Activated effector memory CD4-positive, alpha-beta T cell treated with anti-CD3 and anti-CD28 coated beads, Interleukin-2, amount 50 U/mL, for 16 hours (primary cell): ENCODE results near the gene TROAP.
A peak's percentile ranks its signal among the peaks of the same experiment; 100 is the strongest.
"Not testable (repeated sequence)": the region's sequence is repeated elsewhere in the genome, so short reads cannot be mapped to it uniquely, and the experiment has no call there.

ENCODE experiments used
- DNase-seq: peaks from one replicate; pipeline ENCODE4 v3.0.0-alpha.2; 2020

Gene TROAP

DNA sequence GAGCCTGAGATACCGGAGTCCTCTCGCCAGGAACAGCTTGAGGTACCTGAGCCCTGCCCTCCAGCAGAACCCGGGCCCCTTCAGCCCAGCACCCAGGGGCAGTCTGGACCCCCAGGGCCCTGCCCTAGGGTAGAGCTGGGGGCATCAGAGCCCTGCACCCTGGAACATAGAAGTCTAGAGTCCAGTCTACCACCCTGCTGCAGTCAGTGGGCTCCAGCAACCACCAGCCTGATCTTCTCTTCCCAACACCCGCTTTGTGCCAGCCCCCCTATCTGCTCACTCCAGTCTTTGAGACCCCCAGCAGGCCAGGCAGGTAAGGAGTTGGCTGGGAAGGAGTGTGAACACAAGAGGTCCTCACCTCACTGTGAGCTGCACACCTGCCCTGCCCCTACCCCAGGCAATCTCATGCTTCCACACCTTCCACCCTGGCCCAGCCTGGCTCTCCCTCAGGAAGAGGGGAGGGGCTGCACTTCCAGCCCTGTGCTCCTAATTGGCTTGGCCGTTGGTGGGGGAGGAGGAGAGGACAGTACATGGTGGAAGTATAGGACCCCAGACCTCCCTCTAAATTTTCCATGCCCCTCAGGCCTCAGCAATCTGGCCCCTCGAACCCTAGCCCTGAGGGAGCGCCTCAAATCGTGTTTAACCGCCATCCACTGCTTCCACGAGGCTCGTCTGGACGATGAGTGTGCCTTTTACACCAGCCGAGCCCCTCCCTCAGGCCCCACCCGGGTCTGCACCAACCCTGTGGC is 7.8 kb downstream of the TROAP start:
- DNase-seq = peak; percentile 50

DNA sequence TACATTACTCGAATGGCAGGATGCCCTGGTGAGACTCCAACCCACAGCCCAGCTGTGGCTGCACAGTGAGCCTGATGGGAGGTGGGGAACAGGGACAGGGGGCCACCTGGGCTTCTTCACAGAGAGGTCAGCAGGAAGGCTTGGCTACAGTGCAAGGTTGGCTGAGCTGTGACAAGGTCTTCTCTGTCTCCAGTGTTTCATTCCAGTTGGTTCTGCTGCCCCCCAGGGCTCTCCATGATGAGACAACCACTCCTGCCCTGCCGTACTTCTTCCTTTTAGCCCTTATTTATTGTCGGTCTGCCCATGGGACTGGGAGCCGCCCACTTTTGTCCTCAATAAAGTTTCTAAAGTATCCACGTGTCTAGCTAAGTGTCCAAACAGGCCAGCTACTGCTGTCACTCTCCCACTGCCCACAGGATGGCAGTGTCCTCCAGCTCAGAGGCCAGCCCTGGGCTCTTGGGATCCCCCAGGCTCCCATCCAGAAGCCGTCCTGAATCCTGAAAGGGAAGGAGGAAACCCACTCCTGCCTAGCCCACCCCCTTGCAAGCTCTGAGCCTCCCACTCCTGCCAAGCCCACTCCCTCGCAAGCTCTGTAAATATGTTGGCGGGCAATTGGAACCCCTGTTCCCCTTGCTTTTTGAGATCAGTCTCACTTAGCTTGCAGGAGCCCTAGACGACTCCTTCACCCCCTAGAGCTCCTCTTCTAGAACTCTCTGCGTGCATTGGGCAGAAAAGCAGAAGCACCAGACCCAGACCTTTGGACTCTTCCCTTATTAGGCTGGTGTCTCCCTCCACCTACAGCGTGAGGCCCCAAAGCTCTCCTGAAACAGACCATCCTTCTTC is 8.5 kb downstream of the TROAP start:
- peak; percentile 64 for DNase-seq

DNA sequence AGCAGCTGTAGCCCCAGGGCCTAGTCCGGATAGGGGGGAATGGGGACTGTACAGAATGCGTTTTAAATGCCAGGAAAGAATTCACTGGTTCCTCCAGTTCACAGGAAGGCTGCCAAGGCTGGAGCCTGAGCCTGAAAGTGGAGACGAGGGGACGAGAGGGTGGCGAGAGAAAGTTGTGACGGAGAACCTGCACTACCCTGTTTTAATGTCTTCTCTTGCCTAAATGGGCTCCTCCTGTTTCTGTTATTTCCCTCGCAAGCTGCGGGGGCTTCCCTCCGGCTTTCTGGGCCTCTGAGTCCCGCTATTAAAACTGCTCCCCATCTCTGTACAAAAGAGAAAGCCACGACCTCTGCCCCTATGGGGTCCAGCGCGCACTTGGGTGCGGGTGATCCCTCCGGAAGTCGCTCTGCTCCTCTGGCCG is 9.4 kb downstream of the TROAP start:
- peak; percentile 47 for DNase-seq

DNA sequence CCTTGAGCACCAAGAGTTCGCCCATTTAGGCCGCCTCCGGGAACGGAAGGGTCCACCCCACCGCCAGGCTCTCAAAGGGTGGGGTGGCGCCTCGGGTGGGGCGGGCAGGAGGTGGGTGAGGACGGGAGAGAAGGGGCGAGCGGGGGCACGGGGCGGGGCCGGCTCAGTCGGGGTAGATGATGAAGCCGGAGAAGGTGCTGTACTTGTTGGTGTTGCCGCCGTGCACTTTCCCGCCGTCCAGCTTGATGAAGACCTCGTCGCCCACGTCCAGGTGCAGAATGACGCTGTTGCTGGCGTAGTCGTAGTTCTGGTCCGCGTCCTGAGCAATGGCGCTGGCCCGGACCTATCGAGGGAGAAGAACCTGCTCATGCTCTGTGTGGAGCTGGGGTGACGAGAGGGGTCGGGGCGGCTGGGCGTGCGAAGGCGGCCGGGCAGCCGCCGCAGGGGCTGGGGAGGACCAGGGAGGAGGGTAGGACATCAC is 9.9 kb downstream of the TROAP start:
- DNase-seq = no peak

DNA sequence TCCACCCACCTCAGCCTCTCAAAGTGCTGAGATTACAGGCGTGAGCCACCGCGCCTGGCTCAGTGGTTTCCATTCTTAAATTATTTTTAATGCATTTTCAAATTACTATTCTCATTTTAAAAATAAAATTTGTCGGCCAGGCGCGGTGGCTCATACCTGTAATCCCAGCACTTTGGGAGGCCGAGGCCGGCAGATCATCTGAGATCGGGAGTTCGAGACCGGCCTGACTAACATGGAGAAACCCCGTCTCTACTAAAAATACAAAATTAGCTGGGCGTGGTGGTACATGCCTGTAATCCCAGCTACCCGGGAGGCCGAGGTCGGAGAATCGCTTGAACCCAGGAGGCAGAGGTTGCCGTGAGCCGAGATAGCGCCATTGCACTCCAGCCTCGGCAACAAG is 10.7 kb downstream of the TROAP start:
- not testable (repeated sequence) for DNase-seq

DNA sequence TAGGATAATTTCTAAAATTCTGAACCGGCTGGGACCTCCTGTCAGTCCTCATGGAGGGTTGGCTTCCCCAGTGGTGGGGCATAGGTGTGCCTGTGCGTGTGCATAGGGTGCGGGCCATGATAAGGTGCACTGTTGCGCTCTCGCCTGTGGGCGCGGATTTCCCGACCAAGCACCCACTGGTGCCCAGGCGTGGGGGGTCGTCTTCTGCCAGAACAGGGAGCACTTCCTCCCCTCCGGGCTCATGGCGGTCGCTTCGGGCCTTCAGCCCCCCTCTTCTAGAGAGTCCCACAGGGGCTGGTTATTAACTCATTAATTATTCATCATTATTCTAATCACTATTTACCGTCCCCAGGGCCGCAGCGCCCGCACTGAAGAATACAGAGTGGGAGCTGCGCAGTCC is 11.2 kb downstream of the TROAP start:
- DNase-seq = no peak

DNA sequence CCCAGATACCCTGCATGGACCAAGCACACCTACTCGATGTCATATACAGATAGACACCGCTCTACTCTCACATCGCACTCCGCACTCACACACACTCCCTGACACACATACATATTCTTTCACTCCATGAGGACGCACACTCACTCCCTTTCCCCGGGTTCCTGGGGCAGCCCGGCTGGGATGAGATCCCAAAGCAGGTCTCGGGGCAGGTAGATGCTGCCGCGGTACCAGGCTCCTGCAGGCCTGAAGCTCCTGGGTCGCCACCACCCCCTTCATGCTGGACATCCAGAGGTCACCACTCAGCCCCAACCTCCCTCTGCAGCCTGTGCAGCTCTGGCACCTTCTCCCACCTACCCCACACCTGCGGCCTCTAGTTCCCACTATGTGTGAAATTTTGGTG is 11.6 kb downstream of the TROAP start:
- peak; percentile 41 for DNase-seq

DNA sequence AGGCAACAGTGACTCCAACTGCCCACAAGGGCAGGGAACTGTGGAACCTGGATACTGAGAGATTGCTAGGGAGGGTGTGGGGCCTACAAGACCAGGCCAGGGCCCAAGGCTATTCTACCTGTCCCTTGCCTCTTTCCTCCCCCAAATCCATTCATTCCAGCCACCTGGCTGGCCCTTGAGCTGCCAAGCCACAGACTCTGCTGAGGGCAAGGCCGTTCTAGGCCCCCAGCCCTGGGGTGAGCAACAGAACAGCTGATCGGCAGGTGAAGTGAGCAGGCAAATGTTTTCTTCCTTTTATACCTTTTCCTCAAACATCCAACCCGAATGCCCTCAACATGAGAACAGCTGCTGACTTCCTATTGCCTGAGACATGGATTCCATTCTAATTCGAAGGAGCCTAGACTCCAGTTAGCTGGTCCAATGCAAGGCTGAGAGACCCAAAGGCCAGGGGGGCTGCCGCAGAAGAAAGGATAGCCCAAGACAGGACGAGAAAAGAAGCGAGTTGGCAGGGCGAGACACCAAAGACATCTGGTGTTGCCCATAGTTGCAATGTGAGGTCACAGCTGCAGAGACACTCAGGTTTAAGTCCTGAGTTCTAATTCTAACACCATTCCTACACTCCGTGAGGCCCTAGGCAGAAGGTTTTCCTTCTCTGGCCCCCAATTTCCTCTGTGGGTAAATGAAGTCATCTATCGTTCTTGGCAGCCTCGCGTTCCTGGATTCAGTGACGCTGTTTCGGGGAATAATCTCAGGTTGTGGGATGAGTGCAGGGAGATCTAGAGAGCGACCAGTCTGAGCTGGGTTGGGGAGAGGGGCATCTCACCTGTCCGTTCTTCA is 12.3 kb downstream of the TROAP start:
- DNase-seq = peak; percentile 36

DNA sequence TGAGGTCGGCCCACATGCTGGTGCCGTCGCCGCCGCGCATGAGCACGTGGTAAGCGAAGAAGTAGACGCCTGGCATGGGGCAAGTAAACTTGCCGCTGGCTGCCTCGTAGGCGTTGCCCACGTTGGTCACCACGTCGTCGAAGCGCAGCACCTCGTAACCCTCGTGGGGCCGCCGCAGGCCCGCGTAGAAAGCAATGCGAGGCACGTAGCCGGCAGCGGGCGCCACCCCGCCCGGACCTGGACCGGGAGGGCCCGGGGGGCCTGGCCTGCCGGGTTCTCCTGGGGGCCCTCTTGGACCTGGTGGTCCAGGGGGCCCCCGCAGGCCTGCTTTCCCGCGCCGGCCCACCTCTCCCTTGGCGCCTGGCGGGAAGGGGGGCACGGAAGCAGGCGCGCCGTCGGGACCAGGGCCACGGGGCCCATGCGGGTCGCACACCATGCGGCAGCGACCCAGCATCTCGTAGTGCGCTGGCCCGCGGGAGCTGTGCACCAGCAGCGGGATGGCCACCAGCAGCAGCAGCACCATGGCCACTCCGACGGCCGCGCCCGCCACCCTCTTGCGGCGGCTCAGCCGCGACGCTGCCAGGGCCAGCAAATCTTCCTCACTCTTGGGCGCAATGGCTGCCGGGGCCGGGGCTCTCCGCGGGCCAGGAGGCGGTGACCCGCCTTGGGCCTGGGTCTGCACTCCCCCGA is 13.0 kb downstream of the TROAP start:
- peak; percentile 62 for DNase-seq

DNA sequence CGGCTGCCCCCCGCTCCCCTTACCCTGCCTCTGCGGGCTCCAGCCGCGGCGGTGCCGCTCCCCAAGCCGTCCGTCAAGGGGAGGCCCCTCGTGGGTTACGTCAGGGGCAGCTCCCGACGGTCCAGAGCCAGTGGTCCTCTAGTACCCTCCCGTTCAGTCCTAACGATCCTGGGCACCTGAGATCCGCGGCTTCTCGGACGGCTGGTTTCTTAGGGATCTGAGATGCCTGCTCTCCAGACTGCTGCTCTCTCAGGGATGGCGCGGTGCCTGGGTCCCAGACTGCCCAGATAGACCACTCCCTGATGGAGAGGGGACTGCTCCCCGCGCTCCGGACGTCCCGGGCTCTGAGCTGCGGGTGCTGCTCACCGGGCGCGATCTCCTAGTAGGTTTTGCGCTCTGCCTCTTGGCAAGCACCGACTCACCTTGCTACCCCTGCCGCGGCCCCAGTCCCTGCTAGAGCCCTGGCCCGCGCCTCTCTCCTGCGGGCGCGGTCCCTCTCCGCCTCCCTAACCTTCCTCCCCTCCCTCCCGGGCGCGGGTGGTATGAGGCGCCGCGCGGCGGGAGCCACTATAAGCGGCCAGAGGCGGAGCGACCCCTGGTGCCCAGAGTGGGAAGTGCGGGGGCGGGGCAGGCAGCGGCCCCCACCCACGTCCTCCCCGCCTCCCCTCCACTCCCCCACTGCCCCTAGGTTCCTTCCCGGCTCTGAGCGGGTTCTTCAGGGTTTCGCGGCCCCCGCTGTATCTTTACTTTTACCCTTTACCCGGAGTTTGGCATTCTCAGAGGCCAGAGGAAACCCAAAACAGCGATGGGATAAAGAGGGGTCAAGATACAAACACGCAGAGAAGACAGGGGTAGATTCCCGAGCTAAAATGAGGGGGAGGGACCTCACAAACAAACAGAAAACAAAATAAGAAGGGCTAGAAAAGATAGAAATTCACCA is 13.9 kb downstream of the TROAP start, which contains the start of gene C1QL4:
Gene C1QL4 (minus strand): TSS at position 544 of the 940 bp plus-strand sequence. CDS start 711 bp downstream, outside the sequence.
- DNase-seq = peak; percentile 96

DNA sequence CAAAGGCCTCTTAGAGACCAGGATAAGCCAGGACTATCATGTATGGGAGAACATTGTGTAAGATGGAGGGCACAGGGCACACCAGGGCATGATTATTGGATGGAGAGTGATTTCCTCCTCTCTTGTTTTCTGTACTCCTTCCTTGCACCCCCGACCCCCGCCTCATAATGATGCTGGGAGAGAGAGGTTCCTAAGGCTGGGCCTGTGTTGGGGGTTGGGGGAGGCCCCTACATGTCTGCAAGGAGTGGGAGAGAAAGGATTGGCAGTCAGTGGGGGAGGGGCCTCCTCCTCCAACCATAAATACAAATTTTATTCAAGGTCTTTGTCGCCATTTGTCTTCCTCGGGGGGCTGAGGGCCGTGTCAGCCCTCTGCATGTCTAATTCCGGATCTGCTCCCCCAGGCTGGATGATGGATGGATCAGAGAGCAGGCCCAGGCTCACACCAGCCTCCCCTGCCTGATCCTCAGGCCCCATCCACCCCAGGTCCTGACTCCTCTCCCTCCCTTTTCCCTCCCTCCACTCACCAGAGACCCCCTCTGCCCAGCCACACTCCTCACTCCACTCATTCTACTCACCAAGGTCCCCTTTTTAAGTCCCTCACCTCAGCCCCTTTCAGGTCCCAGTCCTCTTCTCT is 15.9 kb downstream of the TROAP start:
- no peak for DNase-seq

DNA sequence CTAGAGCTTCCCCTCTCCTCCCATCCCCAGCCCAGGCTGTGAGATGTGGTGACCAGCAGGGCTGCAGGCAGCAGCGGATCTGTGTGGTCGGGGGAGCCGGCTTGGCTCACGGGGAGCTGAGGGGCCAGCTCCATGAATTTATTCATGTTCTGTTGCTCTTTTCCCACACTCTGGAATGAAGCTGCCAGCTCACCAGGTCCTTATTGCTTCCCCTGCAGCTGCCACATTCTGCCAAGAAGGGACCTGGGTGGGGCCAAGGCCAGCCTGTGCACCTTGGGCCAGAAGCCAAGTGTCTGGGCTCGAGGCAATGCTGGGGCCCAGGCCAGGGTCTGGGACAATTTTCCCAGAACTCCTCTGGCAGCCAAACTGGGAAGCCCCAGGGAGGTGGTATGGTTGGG is 16.4 kb downstream of the TROAP start:
- no peak for DNase-seq

DNA sequence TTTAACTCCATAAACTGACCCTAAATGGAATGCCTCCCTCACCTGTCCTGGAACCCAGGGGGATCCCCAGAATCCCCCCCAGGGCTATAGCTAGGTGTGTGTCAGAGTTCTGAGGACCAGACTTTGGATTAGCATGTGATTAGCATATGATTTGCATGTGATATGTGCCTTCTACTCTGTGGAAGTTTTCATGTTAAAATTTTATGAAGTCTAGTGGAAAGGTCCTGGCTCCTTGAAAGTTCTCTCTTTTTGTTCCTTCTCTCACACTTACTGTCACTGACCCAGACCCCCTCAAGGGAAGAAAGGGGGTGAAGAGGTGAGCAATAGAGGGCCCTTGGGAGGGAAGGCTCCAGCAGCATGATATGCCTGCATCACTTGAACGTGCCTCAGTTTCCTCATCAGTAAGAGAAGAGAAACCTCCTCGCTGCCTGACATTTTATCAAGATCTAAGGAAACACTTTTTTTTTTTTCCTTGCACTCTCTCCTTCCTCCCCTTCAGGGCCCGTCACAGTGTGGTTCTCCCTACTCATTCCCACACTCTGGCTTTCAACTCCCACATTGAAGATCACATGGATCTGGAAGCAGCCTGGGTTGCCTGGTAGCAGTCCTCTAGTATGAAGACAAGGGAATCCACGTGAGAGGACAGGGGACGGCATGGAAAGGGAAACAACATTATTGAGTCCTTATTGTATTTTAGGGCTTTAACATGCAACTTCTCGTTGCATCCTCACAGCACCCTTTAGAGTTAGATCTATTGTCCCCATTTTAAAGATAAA is 17.2 kb downstream of the TROAP start:
- DNase-seq = no peak

DNA sequence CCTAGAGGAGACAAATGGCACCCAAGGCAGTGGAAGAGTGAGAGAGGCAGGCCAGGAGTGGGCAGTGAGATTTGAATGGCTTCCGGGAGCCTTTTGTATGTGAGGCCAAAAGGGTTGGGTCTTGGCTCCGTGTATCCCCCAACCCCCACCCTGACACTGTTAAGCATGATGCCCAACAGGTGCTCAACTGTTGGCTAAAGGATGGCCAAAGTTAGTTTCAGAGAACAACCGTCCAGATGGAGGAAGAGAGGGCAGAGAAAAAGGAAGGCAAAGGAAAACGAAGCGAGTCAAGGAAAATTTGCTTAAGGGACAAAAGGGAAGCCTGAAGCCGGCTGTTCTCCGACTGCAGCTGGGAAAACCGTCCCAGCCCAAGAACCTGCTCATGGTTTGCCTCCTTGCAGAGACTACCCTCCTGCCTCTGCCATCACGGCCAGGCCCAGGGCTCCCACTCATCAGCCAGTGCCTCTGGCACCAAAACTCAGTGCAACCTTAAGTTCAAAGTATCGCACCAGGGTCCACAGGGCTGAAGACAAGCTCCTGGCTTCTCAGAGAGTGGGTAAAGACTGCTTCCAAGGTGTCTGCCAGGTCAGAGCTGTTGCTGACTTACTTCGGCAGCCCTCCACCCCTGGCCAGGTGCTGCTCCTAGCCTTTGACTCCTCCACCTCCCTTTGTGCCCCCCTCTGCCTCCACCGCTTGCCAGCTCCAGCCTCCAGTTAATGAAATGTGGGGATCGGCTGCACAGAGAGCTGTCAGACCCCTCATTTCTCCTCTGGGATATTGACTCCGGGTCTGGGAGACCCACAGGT is 18.1 kb downstream of the TROAP start:
- no peak for DNase-seq

DNA sequence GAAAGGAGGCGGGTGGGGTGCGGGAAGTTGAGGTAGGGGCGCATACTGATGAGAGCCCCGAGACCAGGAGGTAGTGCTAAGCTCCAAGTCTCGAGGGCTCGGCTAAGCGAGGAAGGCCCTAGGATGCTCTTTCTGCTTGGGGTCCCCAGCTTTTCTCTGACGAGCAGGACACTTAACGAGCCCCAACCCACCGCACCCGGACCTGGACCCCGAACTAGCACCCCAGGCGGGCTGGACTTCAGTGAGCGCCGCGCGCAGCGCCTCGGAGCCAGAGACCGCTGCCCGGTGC is 18.7 kb downstream of the TROAP start:
- DNase-seq = no peak

DNA sequence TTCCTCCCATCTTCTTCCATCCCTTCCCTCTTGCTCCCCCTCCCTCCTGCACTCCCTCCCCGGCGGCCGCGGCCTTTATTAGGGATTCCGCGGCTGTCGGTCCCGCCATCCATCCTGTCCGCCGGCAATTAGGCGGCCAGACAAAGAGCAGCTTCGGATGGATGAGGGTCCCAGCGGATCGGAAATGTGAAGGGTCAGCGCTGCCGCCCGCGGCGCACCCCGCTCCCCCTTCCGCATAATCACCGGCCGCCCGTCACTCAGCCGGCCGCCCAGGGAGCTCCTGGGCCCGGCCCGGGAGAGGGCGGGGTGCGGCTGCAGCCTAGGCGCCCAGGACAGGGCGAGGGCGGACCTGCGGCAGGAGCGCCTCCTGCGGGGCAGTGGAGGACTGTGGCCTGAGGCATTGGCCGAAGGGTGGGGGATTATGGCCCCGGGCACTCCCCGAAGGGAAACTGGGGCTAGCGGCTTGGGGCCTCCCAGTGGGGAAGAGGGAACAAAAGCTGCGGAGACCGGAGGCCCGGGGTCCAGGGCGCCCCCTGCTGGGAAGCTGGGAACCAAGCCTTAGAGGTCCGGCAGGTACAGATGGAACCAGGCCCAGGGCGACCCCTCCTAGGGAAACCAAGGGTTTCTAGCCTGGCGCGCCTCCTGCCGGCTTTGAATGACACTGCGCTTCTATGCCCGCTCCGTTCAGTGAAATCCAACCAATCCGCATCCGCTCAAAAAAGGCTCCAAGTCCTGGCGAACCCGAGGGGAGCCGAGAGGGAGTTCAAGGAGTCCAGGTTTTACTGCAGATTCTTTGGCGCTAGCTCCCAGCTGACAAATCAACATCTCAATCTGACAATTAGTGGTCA is 19.2 kb downstream of the TROAP start:
- peak; percentile 90 for DNase-seq

DNA sequence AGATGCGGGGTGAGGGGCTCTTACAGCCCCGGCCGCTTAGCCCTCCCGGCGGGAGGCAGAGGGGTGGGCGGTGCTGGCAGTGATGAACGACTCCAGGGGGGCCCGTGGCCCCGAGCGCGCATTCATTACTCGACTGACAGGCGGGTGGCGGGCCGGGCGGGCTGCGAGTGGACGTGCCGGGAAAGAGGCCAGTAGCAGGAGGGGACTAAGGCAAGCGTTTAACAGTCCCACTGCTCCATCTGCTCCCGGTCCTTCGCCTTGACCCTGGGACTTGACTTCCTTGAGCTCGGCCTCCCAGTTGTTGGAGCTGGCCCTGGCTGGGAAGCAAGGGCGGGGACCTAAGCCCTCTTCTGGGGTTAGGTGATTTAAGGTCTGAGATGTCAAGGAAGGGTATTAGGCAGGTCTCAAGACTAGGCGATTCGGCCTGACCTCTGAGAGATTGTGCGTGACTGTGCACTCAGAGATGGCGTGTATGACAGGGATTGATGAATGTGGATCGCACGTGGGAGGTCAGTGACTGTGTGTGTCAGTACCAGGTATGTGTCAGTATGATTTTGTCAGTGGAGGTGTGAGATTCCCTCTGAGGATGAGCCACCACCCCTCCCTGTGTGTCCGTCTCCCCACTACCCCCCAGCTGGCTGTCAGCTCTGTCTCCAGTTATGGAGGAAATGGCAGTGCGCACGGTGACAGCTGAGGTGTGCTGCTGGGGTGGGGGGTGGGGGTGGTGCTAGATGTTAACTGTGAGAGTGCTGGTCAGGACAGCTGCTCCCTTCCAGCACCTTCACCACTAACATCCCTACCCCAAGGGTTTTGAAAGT is 20.1 kb downstream of the TROAP start:
- DNase-seq = peak; percentile 83
